MM.1S (cell line): ENCODE measurements around the gene PGK1.

Experiments used
- EZH2 ChIP-seq: fragments of 300-600 bp; sonication (generic); optimal IDR thresholded peaks from 2 replicates; pipeline ENCODE3; 2017; ENCODE audit warnings: low read depth, mild to moderate bottlenecking, antibody characterized with exemption, low read length, mixed read lengths
- EZH2phosphoT487 ChIP-seq: fragments of 300-600 bp; sonication (generic); IDR thresholded peaks from 2 replicates; pipeline ENCODE4 v1.6.1; 2018; ENCODE audit warnings: antibody characterized with exemption, low read length
- TF ChIP-seq, protein P1 (sequence below): fragments of 300-600 bp; sonication (generic); IDR thresholded peaks from 2 replicates; pipeline ENCODE4 v1.5.1; 2016; ENCODE audit warnings: antibody characterized with exemption, low read length, mixed read lengths

DNA sequence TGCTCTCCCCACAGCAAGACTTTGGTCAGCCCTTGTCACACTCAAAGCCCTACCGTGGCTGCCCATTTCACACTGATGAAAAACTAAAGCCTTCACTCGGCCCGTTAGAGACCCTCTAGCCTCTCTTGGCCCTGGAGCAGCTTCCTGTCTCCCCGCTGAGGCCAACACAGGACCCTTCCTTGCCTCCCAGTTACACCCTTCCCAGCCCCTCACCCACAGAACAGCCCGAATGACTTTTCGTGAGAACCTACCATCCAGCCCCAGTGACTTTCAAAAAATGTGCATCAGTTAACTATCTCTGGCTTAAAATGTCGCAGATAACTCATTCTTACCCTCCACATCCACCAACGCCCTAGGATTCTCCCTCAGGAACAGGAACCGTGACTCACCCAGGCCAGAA, 36.2 kb downstream of the PGK1 start:
- TF ChIP-seq EZH2 (no peak), EZH2phosphoT487 (no peak)
- TF ChIP-seq, protein P1, sequence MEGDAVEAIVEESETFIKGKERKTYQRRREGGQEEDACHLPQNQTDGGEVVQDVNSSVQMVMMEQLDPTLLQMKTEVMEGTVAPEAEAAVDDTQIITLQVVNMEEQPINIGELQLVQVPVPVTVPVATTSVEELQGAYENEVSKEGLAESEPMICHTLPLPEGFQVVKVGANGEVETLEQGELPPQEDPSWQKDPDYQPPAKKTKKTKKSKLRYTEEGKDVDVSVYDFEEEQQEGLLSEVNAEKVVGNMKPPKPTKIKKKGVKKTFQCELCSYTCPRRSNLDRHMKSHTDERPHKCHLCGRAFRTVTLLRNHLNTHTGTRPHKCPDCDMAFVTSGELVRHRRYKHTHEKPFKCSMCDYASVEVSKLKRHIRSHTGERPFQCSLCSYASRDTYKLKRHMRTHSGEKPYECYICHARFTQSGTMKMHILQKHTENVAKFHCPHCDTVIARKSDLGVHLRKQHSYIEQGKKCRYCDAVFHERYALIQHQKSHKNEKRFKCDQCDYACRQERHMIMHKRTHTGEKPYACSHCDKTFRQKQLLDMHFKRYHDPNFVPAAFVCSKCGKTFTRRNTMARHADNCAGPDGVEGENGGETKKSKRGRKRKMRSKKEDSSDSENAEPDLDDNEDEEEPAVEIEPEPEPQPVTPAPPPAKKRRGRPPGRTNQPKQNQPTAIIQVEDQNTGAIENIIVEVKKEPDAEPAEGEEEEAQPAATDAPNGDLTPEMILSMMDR: no peak
